Erythroblast (primary cell): ENCODE results near the gene PSTK.

Source experiments
- GATA1 ChIP-seq: IDR thresholded peaks from 2 replicates; pipeline ENCODE4 v1.6.1; 2011; ENCODE audit warnings: low read depth, mild to moderate bottlenecking, control low read depth, low read length, moderate library complexity
- POLR2A ChIP-seq: IDR thresholded peaks from 2 replicates; pipeline ENCODE4 v1.6.1; 2011; ENCODE audit warnings: mild to moderate bottlenecking, low read length

GRCh38 chr10:123035467-123036086, 55.4 kb downstream of the PSTK start:
- TF ChIP-seq POLR2A (no peak), GATA1 (no peak)
